CD4-positive, alpha-beta T cell treated with Interleukin-10 for 1 hour (primary cell): Measurements from ENCODE around the gene PARP12.

ENCODE experiments used
- DNase-seq: peaks from one replicate; pipeline ENCODE4 v3.0.0-alpha.2; 2020

The PARP12 gene

GRCh38 chr7:140010194-140010895, 52.4 kb downstream of the PARP12 start:
- no peak for DNase-seq

GRCh38 chr7:140009735-140010134, 53.0 kb downstream of the PARP12 start:
- DNase-seq, result no peak

- no peak for DNase-seq
Measured at GRCh38 chr7:140008755-140009610, 53.8 kb downstream of the PARP12 start.

GRCh38 chr7:140007051-140007690, 55.6 kb downstream of the PARP12 start:
- DNase-seq, result no peak

GRCh38 chr7:140006600-140006999, 56.2 kb downstream of the PARP12 start:
- DNase-seq, result no peak

GRCh38 chr7:140005754-140006503, 56.8 kb downstream of the PARP12 start:
- DNase-seq, result no peak

GRCh38 chr7:140005341-140005740, 57.4 kb downstream of the PARP12 start:
- DNase-seq, result no peak

GRCh38 chr7:140004672-140005071, 58.1 kb downstream of the PARP12 start:
- no peak for DNase-seq

- peak; percentile 53 for DNase-seq
Measured at GRCh38 chr7:140003913-140004382, 58.8 kb downstream of the PARP12 start.

GRCh38 chr7:140000666-140001268, 62.0 kb downstream of the PARP12 start:
- DNase-seq, result no peak

GRCh38 chr7:139999516-139999915, 63.2 kb downstream of the PARP12 start:
- no peak for DNase-seq

GRCh38 chr7:139998572-139998971, 64.2 kb downstream of the PARP12 start:
- no peak for DNase-seq

- DNase-seq, result no peak
Measured at GRCh38 chr7:139995017-139995915, 67.5 kb downstream of the PARP12 start.

- no peak for DNase-seq
Measured at GRCh38 chr7:139994356-139994755, 68.4 kb downstream of the PARP12 start.

GRCh38 chr7:139993592-139993991, 69.2 kb downstream of the PARP12 start:
- DNase-seq, result no peak

GRCh38 chr7:139993169-139993568, 69.6 kb downstream of the PARP12 start:
- DNase-seq, result no peak

- DNase-seq, result no peak
Measured at GRCh38 chr7:139992353-139993044, 70.3 kb downstream of the PARP12 start.

GRCh38 chr7:139991911-139992310, 70.8 kb downstream of the PARP12 start:
- no peak for DNase-seq

GRCh38 chr7:139991269-139991666, 71.5 kb downstream of the PARP12 start:
- DNase-seq, result no peak

- no peak for DNase-seq
Measured at GRCh38 chr7:139990571-139991268, 72.0 kb downstream of the PARP12 start.
